ENCODE measurements around the gene ZNF530. TPM values are rescaled to one million over a fixed set of nuclear protein-coding genes. Genes with fewer than 3 reads are reported as not detected.

The ZNF530 gene
- total RNA-seq, 4 donors from 2014 or later, result 1.9 to 4.8 (median 2.6) TPM

- Histone ChIP-seq H3K27ac (peak within 1 kb of the TSS in 1 of 3 donors; percentile 19), H3K9me3 (no peaks in the 10 kb centered on the region), H3K4me3 (replicated peaks in 1 of 3) (peak within 1 kb of the TSS; percentile 19 to 87 (median 81)), H3K27me3 (no peaks in the 10 kb centered on the region), H3K4me1 (peaks cover 9 to 11% of the 10 kb centered on the region in 2 donors), H3K36me3 (peaks cover 17% of the 10 kb centered on the region in 2 donors)
- DNase-seq, result peak; percentile 92
- 0% methylated on average over 29 to 47 of the region's 56 CpGs for WGBS, 2 donors
- TF ChIP-seq, protein P1, sequence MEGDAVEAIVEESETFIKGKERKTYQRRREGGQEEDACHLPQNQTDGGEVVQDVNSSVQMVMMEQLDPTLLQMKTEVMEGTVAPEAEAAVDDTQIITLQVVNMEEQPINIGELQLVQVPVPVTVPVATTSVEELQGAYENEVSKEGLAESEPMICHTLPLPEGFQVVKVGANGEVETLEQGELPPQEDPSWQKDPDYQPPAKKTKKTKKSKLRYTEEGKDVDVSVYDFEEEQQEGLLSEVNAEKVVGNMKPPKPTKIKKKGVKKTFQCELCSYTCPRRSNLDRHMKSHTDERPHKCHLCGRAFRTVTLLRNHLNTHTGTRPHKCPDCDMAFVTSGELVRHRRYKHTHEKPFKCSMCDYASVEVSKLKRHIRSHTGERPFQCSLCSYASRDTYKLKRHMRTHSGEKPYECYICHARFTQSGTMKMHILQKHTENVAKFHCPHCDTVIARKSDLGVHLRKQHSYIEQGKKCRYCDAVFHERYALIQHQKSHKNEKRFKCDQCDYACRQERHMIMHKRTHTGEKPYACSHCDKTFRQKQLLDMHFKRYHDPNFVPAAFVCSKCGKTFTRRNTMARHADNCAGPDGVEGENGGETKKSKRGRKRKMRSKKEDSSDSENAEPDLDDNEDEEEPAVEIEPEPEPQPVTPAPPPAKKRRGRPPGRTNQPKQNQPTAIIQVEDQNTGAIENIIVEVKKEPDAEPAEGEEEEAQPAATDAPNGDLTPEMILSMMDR (IDR thresholded peaks at IDR 0.05), result no peak
- peak in 1 of 2 donors; percentile 70 for TF ChIP-seq POLR2A (IDR thresholded peaks at IDR 0.05)
- intact Hi-C loops (cut with DNase I), result no loop called here
These were observed 40.2 kb upstream of the ZNF530 start, which contains the start of gene ZNF550 for GRCh38 chr19:57559404-57560025. ZNF550 (minus strand) TSS chr19:57559863; CDS start chr19:57559682, 181 bp downstream.

- H3K4me3 ChIP-seq (replicated peaks in 1 of 3), result peak overlapping the region; percentile 19 to 87 (median 81)
- H3K4me1 ChIP-seq, result peaks cover 9 to 11% of the 10 kb centered on the region in 2 donors
- peak overlapping the region in 1 of 3 donors; percentile 19 for H3K27ac ChIP-seq
- no peak for TF ChIP-seq POLR2A (IDR thresholded peaks at IDR 0.05)
- TF ChIP-seq, protein P1 (IDR thresholded peaks at IDR 0.05), result no peak
- intact Hi-C loops (cut with DNase I), result no loop called here
- H3K9me3 ChIP-seq, result no peaks in the 10 kb centered on the region
- 22% methylated on average over 23 of the region's 23 CpGs for WGBS, 2 donors
- no peaks in the 10 kb centered on the region for H3K27me3 ChIP-seq
- peak; percentile 3 to 13 for DNase-seq
- H3K36me3 ChIP-seq, result peaks cover 11 to 13% of the 10 kb centered on the region in 2 donors
These were observed 39.6 kb upstream of the ZNF530 start for GRCh38 chr19:57560049-57560491.

GRCh38 chr19:57563547-57563946 is 36.1 kb upstream of the ZNF530 start:
- Histone ChIP-seq H3K9me3 (peaks cover 5% of the 10 kb centered on the region), H3K4me3 (replicated peaks in 1 of 3) (no peak overlapping the region), H3K4me1 (peaks cover 4% of the 10 kb centered on the region in 2 donors), H3K27ac (no peak overlapping the region), H3K27me3 (no peaks in the 10 kb centered on the region), H3K36me3 (no peaks in the 10 kb centered on the region)
- WGBS, 2 donors, result 59 to 70% methylated on average over 1 of the region's 1 CpG
- DNase-seq, result no peak
- intact Hi-C loops (cut with DNase I), result no loop called here
- TF ChIP-seq, protein P1 (IDR thresholded peaks at IDR 0.05), result no peak
- no peak for TF ChIP-seq POLR2A (IDR thresholded peaks at IDR 0.05)

- no peak overlapping the region for H3K4me3 ChIP-seq (replicated peaks in 1 of 3)
- H3K36me3 ChIP-seq, result peaks cover 0 to under 1% of the 10 kb centered on the region in 2 donors
- peaks cover 5% of the 10 kb centered on the region for H3K9me3 ChIP-seq
- H3K27me3 ChIP-seq, result no peaks in the 10 kb centered on the region
- DNase-seq, result peak in 1 of 2 donors; percentile 2
- whole genome bisulfite sequencing, 2 donors, result 55 to 62% methylated on average over 7 of the region's 7 CpGs
- TF ChIP-seq POLR2A (IDR thresholded peaks at IDR 0.05), result no peak
- TF ChIP-seq, protein P1 (IDR thresholded peaks at IDR 0.05), result no peak
- H3K4me1 ChIP-seq, result no peaks in the 10 kb centered on the region
- H3K27ac ChIP-seq, result no peak overlapping the region
- intact Hi-C loops (cut with DNase I), result no loop called here
These were observed 33.1 kb upstream of the ZNF530 start for GRCh38 chr19:57566396-57567265.
